ENCODE data around the gene PCID2. TPM values are rescaled to one million over a fixed set of nuclear protein-coding genes. Genes with fewer than 3 reads are reported as not detected.

The PCID2 gene
- total and polyA plus RNA-seq, 12 donors, result 38.9 to 74.0 (median 47.3) TPM

GRCh38 chr13:113210833-113211232, 2.4 kb upstream of the PCID2 start:
- H3K27ac ChIP-seq, result peak overlapping the region in 1 of 10 donors; percentile 99
- WGBS, 2 donors, result 59 to 72% methylated on average over 6 of the region's 6 CpGs

GRCh38 chr13:113209759-113210421, 1.4 kb upstream of the PCID2 start:
- peak overlapping the region; percentile 77 to 100 (median 98) for H3K27ac ChIP-seq
- intact Hi-C loops (cut with DNase I), result loop anchor here in 3 of 10 donors (10.0 kb wide), 2 partner anchors 55 to 265 kb away; partner anchors contain the start of gene PROZ (in 1 of the 3)
- peak in 2 of 8 donors; percentile 8 to 16 for ATAC-seq

More at GRCh38 chr13:113210833-113211232, 2.4 kb upstream of the PCID2 start:
- DNase-seq (no peak), ATAC-seq (no peak)
- Histone ChIP-seq H3K36me3 (peaks cover 0 to 39% (median 0%) of the 10 kb centered on the region in 9 donors), H3K4me3 (peak overlapping the region in 6 of 10 donors; percentile 71 to 98 (median 86)), H3K4me1 (peaks cover 4 to 81% (median 67%) of the 10 kb centered on the region in 9 donors), H3K27me3 (no peaks in the 10 kb centered on the region), H3K9me3 (no peaks in the 10 kb centered on the region)
- intact Hi-C loops (cut with DNase I), result loop anchor here in 3 of 10 donors (10.0 kb wide), 2 partner anchors 56 to 266 kb away; partner anchors contain the start of gene PROZ (in 1 of the 3)
- no peak for TF ChIP-seq CTCF (IDR thresholded peaks at IDR 0.05)

GRCh38 chr13:113209336-113209758, 878 bp upstream of the PCID2 start, which contains the start of gene CUL4A:
Gene CUL4A (plus strand): TSS chr13:113209613. CDS start chr13:113209628, 15 bp downstream.
- Histone ChIP-seq H3K4me3 (peak within 1 kb of the TSS; percentile 71 to 98 (median 88)), H3K9me3 (no peaks in the 10 kb centered on the region), H3K36me3 (peaks cover 0 to 48% (median 0%) of the 10 kb centered on the region in 9 donors), H3K27me3 (no peaks in the 10 kb centered on the region), H3K27ac (peak within 1 kb of the TSS; percentile 93 to 100 (median 99)), H3K4me1 (peaks cover 6 to 81% (median 75%) of the 10 kb centered on the region in 9 donors)
- ATAC-seq (peak; percentile 67 to 81 (median 76)), DNase-seq (peak; percentile 80 to 85)
- intact Hi-C loops (cut with DNase I), result no loop called here
- WGBS, 2 donors, result 0 to 1% methylated on average over 33 to 66 of the region's 66 CpGs
- no peak for TF ChIP-seq CTCF (IDR thresholded peaks at IDR 0.05)

More at GRCh38 chr13:113209759-113210421, 1.4 kb upstream of the PCID2 start:
- Histone ChIP-seq H3K9me3 (no peaks in the 10 kb centered on the region), H3K27me3 (no peaks in the 10 kb centered on the region), H3K36me3 (peaks cover 0 to 44% (median 0%) of the 10 kb centered on the region in 9 donors), H3K4me1 (peaks cover 4 to 81% (median 75%) of the 10 kb centered on the region in 9 donors), H3K4me3 (peak overlapping the region; percentile 40 to 98 (median 86))
- peak in 1 of 2 donors; percentile 54 for DNase-seq
- WGBS, 2 donors, result 0% methylated on average over 44 to 67 of the region's 67 CpGs
- TF ChIP-seq CTCF (IDR thresholded peaks at IDR 0.05), result no peak

- peaks cover 0 to 40% (median 0%) of the 10 kb centered on the region in 9 donors for H3K36me3 ChIP-seq
- intact Hi-C loops (cut with DNase I), result loop anchor here in 1 of 10 donors (2.0 kb wide), 1 partner anchor 21 kb away; no protein-coding TSS in a partner anchor
- 0% methylated on average over 44 of the region's 44 CpGs for WGBS, 2 donors
- peak overlapping the region; percentile 93 to 100 (median 99) for H3K27ac ChIP-seq
- H3K4me3 ChIP-seq, result peak overlapping the region; percentile 71 to 98 (median 88)
- H3K9me3 ChIP-seq, result no peaks in the 10 kb centered on the region
- no peak for TF ChIP-seq CTCF (IDR thresholded peaks at IDR 0.05)
- peak; percentile 1 to 37 (median 11) for ATAC-seq
- H3K27me3 ChIP-seq, result no peaks in the 10 kb centered on the region
- DNase-seq, result peak in 1 of 2 donors; percentile 39
- H3K4me1 ChIP-seq, result peaks cover 12 to 82% (median 77%) of the 10 kb centered on the region in 9 donors
Measured at GRCh38 chr13:113207890-113208420, 514 bp downstream of the PCID2 start.

Data from heart right ventricle (tissue), 16 donors.